Body of pancreas (tissue), 4 donors: ENCODE data around the gene GBP6.

Source experiments
- POLR2A ChIP-seq, 3 donors: fragments of 450-650 bp; IDR thresholded peaks; one replicate each; pipeline ENCODE4 v1.6.1; 2016; ENCODE audit warnings: antibody characterized with exemption in 3 of 3, mild to moderate bottlenecking in 2 of 3
- TF ChIP-seq, protein P1 (sequence below), 7 experiments: fragments of 450-650 bp in 4 of 7; fragments of 200-600 bp in 3 of 7; sonication (generic) in 3 of 7; IDR thresholded peaks; one replicate each; pipeline ENCODE4 v1.5.1; 2016 to 2019; ENCODE audit warnings: antibody characterized with exemption in 7 of 7

DNA sequence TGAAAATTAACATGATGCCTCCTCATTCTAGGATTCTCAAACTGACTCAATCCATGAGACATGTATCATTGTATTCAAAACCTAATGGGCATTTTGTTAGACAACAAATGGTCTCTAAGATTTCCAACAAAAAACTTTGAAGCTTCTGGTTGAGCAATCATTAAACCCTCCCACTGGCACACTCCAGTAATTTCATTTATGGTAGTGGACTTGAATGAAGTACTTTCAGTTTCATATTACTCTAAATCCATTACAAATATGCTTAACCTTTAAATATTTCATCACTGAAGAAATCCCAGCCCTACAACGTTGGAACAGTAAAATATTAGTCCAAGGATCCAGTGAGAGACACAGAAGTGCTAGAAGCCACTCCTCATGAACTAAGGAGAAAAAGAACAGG lies 43.5 kb downstream of the GBP6 start:
- no peak for TF ChIP-seq POLR2A (IDR thresholded peaks at IDR 0.05)
- TF ChIP-seq, protein P1, sequence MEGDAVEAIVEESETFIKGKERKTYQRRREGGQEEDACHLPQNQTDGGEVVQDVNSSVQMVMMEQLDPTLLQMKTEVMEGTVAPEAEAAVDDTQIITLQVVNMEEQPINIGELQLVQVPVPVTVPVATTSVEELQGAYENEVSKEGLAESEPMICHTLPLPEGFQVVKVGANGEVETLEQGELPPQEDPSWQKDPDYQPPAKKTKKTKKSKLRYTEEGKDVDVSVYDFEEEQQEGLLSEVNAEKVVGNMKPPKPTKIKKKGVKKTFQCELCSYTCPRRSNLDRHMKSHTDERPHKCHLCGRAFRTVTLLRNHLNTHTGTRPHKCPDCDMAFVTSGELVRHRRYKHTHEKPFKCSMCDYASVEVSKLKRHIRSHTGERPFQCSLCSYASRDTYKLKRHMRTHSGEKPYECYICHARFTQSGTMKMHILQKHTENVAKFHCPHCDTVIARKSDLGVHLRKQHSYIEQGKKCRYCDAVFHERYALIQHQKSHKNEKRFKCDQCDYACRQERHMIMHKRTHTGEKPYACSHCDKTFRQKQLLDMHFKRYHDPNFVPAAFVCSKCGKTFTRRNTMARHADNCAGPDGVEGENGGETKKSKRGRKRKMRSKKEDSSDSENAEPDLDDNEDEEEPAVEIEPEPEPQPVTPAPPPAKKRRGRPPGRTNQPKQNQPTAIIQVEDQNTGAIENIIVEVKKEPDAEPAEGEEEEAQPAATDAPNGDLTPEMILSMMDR (IDR thresholded peaks at IDR 0.05) = no peak
